ENCODE results near the gene USP34. TPM values are rescaled to one million over a fixed set of nuclear protein-coding genes. Genes with fewer than 3 reads are reported as not detected.
A peak's percentile ranks its signal among the peaks of the same experiment; 100 is the strongest.
"Not testable (repeated sequence)": the region's sequence is repeated elsewhere in the genome, so short reads cannot be mapped to it uniquely, and the experiment has no call there.

Gene USP34
- total and polyA plus RNA-seq, 3 experiments from 2014 or later = 24.1 to 74.1 (median 71.9) TPM

- H3K36me3 Mint-ChIP-seq = peaks cover 11 to 86% (median 19%) of the 10 kb centered on the region in 3 donors
- peak in 1 of 5 donors; percentile 18 for DNase-seq
- H3K9me3 ChIP-seq (ENCODE audit: low read length) = no peaks in the 10 kb centered on the region
- POLR2A ChIA-PET = interaction anchor here (0.6 to 1.7 kb wide), 3 partner anchors 23 to 45 kb away, joined by 3 to 6 read pairs (median 4); partner anchors contain the start of genes USP34 and XPO1
- no peaks in the 10 kb centered on the region for H3K27me3 Mint-ChIP-seq
- H3K27ac ChIP-seq (ENCODE audit: low read depth, low read length) = no peak overlapping the region
- H3K4me3 ChIP-seq (ENCODE audit: low read length) = no peak overlapping the region
- H3K27me3 ChIP-seq (ENCODE audit: insufficient read depth, low read length, poor library complexity, severe bottlenecking) = no peaks in the 10 kb centered on the region
- peaks cover 15% of the 10 kb centered on the region for H3K4me1 ChIP-seq (ENCODE audit: insufficient read depth, low read length)
- CTCF ChIA-PET = no interaction called here
- H3K9me3 Mint-ChIP-seq = no peaks in the 10 kb centered on the region
- peaks cover 17 to 23% (median 23%) of the 10 kb centered on the region in 3 donors for H3K4me1 Mint-ChIP-seq
- peaks cover 53% of the 10 kb centered on the region for H3K36me3 ChIP-seq (ENCODE audit: insufficient read depth, low read length)
- peak overlapping the region; percentile 4 to 89 (median 74) for H3K27ac Mint-ChIP-seq
- H3K4me3 Mint-ChIP-seq = peak overlapping the region in 6 of 7 donors; percentile 23 to 60 (median 58)
Observed at GRCh38 chr2:61493523-61493942, 22.6 kb upstream of the USP34 start.

- H3K27ac Mint-ChIP-seq = peak overlapping the region in 5 of 8 donors; percentile 6 to 76 (median 23)
- CTCF ChIA-PET = no interaction called here
- H3K4me3 Mint-ChIP-seq = no peak overlapping the region
- no peak overlapping the region for H3K27ac ChIP-seq (ENCODE audit: low read depth, low read length)
- no peaks in the 10 kb centered on the region for H3K9me3 ChIP-seq (ENCODE audit: low read length)
- peaks cover 8 to 86% (median 22%) of the 10 kb centered on the region in 3 donors for H3K36me3 Mint-ChIP-seq
- H3K9me3 Mint-ChIP-seq = no peaks in the 10 kb centered on the region
- H3K27me3 Mint-ChIP-seq = no peaks in the 10 kb centered on the region
- peaks cover 17 to 23% (median 23%) of the 10 kb centered on the region in 3 donors for H3K4me1 Mint-ChIP-seq
- H3K4me3 ChIP-seq (ENCODE audit: low read length) = no peak overlapping the region
- H3K27me3 ChIP-seq (ENCODE audit: insufficient read depth, low read length, poor library complexity, severe bottlenecking) = no peaks in the 10 kb centered on the region
- POLR2A ChIA-PET = interaction anchor here (0.6 to 1.7 kb wide), 2 partner anchors 20 to 22 kb away, joined by 3 to 4 read pairs; partner anchors contain the start of gene USP34
- no peak for DNase-seq
- peaks cover 55% of the 10 kb centered on the region for H3K36me3 ChIP-seq (ENCODE audit: insufficient read depth, low read length)
- H3K4me1 ChIP-seq (ENCODE audit: insufficient read depth, low read length) = peaks cover 15% of the 10 kb centered on the region
Observed at GRCh38 chr2:61492476-61492875, 21.6 kb upstream of the USP34 start.

GRCh38 chr2:61485281-61485680 lies 14.4 kb upstream of the USP34 start:
- H3K36me3 Mint-ChIP-seq = peaks cover 0 to 85% (median 20%) of the 10 kb centered on the region in 3 donors
- POLR2A ChIA-PET = no interaction called here

GRCh38 chr2:61478086-61478485 lies 7.2 kb upstream of the USP34 start:
- H3K4me3 ChIP-seq (ENCODE audit: low read length) = no peak overlapping the region
- ChIA-PET POLR2A (interaction anchor here (0.7 kb wide), 1 partner anchor 132 kb away, joined by 3 read pairs; no protein-coding TSS in a partner anchor), CTCF (no interaction called here)
- Mint-ChIP-seq H3K4me1 (peaks cover 2 to 17% (median 6%) of the 10 kb centered on the region in 3 donors), H3K4me3 (no peak overlapping the region), H3K27ac (peak overlapping the region in 1 of 8 donors; percentile 61), H3K36me3 (peaks cover 0 to 57% (median 10%) of the 10 kb centered on the region in 3 donors), H3K27me3 (no peaks in the 10 kb centered on the region), H3K9me3 (no peaks in the 10 kb centered on the region)
- H3K9me3 ChIP-seq (ENCODE audit: low read length) = no peaks in the 10 kb centered on the region
- H3K4me1 ChIP-seq (ENCODE audit: insufficient read depth, low read length) = no peaks in the 10 kb centered on the region
- H3K36me3 ChIP-seq (ENCODE audit: insufficient read depth, low read length) = peaks cover 18% of the 10 kb centered on the region
- no peaks in the 10 kb centered on the region for H3K27me3 ChIP-seq (ENCODE audit: insufficient read depth, low read length, poor library complexity, severe bottlenecking)
- no peak overlapping the region for H3K27ac ChIP-seq (ENCODE audit: low read depth, low read length)
- no peak for DNase-seq

More at GRCh38 chr2:61485281-61485680, 14.4 kb upstream of the USP34 start:
- no peaks in the 10 kb centered on the region for H3K4me1 Mint-ChIP-seq
- peak overlapping the region in 3 of 8 donors; percentile 7 to 41 (median 17) for H3K27ac Mint-ChIP-seq
- CTCF ChIA-PET = no interaction called here
- no peaks in the 10 kb centered on the region for H3K27me3 Mint-ChIP-seq
- DNase-seq = no peak
- Histone ChIP-seq H3K4me3 (ENCODE audit: low read length) (no peak overlapping the region), H3K9me3 (ENCODE audit: low read length) (no peaks in the 10 kb centered on the region), H3K36me3 (ENCODE audit: insufficient read depth, low read length) (peaks cover 49% of the 10 kb centered on the region), H3K4me1 (ENCODE audit: insufficient read depth, low read length) (no peaks in the 10 kb centered on the region), H3K27ac (ENCODE audit: low read depth, low read length) (no peak overlapping the region), H3K27me3 (ENCODE audit: insufficient read depth, low read length, poor library complexity, severe bottlenecking) (no peaks in the 10 kb centered on the region)
- H3K9me3 Mint-ChIP-seq = no peaks in the 10 kb centered on the region
- H3K4me3 Mint-ChIP-seq = no peak overlapping the region

GRCh38 chr2:61476929-61477589 lies 6.2 kb upstream of the USP34 start:
- H3K4me3 ChIP-seq (ENCODE audit: low read length); H3K36me3 ChIP-seq (ENCODE audit: insufficient read depth, low read length); H3K27ac ChIP-seq (ENCODE audit: low read depth, low read length); H3K9me3 ChIP-seq (ENCODE audit: low read length); H3K27me3 ChIP-seq (ENCODE audit: insufficient read depth, low read length, poor library complexity, severe bottlenecking); DNase-seq; H3K9me3 Mint-ChIP-seq; H3K27me3 Mint-ChIP-seq; H3K4me3 Mint-ChIP-seq; H3K4me1 ChIP-seq (ENCODE audit: insufficient read depth, low read length): not testable (repeated sequence)
- Mint-ChIP-seq H3K4me1 (peaks cover 4 to 24% (median 14%) of the 10 kb centered on the region in 3 donors), H3K36me3 (peaks cover 0 to 51% (median 9%) of the 10 kb centered on the region in 3 donors), H3K27ac (peak overlapping the region in 6 of 8 donors; percentile 36 to 93 (median 78))
- CTCF ChIA-PET = interaction anchor here (0.8 kb wide), 1 partner anchor 25 kb away, joined by 4 read pairs; no protein-coding TSS in a partner anchor
- POLR2A ChIA-PET = interaction anchor here (0.6 kb wide), 1 partner anchor 183 kb away, joined by 3 read pairs; no protein-coding TSS in a partner anchor

- H3K9me3 Mint-ChIP-seq = no peaks in the 10 kb centered on the region
- peaks cover 0 to 40% (median 2%) of the 10 kb centered on the region in 3 donors for H3K36me3 Mint-ChIP-seq
- H3K4me3 Mint-ChIP-seq = peak overlapping the region; percentile 82 to 97 (median 94)
- H3K27ac ChIP-seq (ENCODE audit: low read depth, low read length) = peak overlapping the region; percentile 99
- H3K4me3 ChIP-seq (ENCODE audit: low read length) = peak overlapping the region; percentile 87
- H3K4me1 ChIP-seq (ENCODE audit: insufficient read depth, low read length) = peaks cover 31% of the 10 kb centered on the region
- DNase-seq = peak in 1 of 5 donors; percentile 50
- no peaks in the 10 kb centered on the region for H3K9me3 ChIP-seq (ENCODE audit: low read length)
- CTCF ChIA-PET = no interaction called here
- peaks cover 0 to 1% of the 10 kb centered on the region in 2 donors for H3K27me3 Mint-ChIP-seq
- H3K36me3 ChIP-seq (ENCODE audit: insufficient read depth, low read length) = no peaks in the 10 kb centered on the region
- H3K4me1 Mint-ChIP-seq = peaks cover 26 to 43% (median 37%) of the 10 kb centered on the region in 3 donors
- no peaks in the 10 kb centered on the region for H3K27me3 ChIP-seq (ENCODE audit: insufficient read depth, low read length, poor library complexity, severe bottlenecking)
- H3K27ac Mint-ChIP-seq = peak overlapping the region; percentile 96 to 100 (median 99)
- POLR2A ChIA-PET = interaction anchor here (0.5 to 2.2 kb wide), 2 partner anchors 21 to 66 kb away, joined by 3 to 12 read pairs; partner anchors contain the start of gene XPO1
Observed at GRCh38 chr2:61471905-61472805, 1.3 kb upstream of the USP34 start.

- POLR2A ChIA-PET = interaction anchor here (0.7 to 1.4 kb wide), 6 partner anchors 12 to 293 kb away, joined by 3 to 7 read pairs (median 4); no protein-coding TSS in a partner anchor
- Histone ChIP-seq H3K27me3 (ENCODE audit: insufficient read depth, low read length, poor library complexity, severe bottlenecking) (no peaks in the 10 kb centered on the region), H3K27ac (ENCODE audit: low read depth, low read length) (peak overlapping the region; percentile 82), H3K4me3 (ENCODE audit: low read length) (peak overlapping the region; percentile 60), H3K9me3 (ENCODE audit: low read length) (no peaks in the 10 kb centered on the region), H3K4me1 (ENCODE audit: insufficient read depth, low read length) (peaks cover 33% of the 10 kb centered on the region), H3K36me3 (ENCODE audit: insufficient read depth, low read length) (no peaks in the 10 kb centered on the region)
- Mint-ChIP-seq H3K36me3 (peaks cover 0 to 36% (median 2%) of the 10 kb centered on the region in 3 donors), H3K27me3 (peaks cover 0 to 1% of the 10 kb centered on the region in 2 donors), H3K4me3 (peak overlapping the region; percentile 86 to 97 (median 95)), H3K4me1 (peaks cover 30 to 52% (median 41%) of the 10 kb centered on the region in 3 donors), H3K9me3 (no peaks in the 10 kb centered on the region), H3K27ac (peak overlapping the region; percentile 94 to 98 (median 97))
- CTCF ChIA-PET = interaction anchor here (0.9 to 1.3 kb wide), 3 partner anchors 12 to 68 kb away, joined by 3 to 5 read pairs (median 5); partner anchors contain the start of gene XPO1
- peak in 3 of 5 donors; percentile 79 to 86 (median 79) for DNase-seq
Observed at GRCh38 chr2:61470122-61470951, 550 bp downstream of the USP34 start.

All from CD8-positive, alpha-beta memory T cell (primary cell).